ENCODE data around the gene PLA2G4D.

Gene PLA2G4D

DNA sequence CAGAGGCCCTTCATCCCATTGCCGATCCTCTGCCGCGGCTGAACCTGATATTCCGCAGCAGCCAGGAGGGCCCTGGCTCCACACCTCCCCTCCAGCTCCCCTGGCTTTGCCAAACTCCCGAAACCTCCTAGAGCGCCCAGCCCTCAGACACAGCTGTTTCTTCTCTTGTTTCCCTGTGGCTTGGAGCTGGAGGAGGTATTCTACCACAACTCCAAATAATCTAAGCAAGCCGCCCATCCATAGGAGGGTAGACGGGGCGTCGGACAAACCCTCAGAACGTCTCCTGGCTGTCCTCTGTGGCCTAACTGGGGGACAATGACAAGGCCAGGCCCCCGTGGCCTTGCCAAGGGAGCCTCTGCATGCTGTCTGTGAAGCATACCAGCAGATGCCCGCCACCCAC is 10.4 kb downstream of the PLA2G4D start:
- no peak for TF ChIP-seq ISL1 (CRISPR knock-in tag; IDR thresholded peaks at IDR 0.05)
- no peak for ATAC-seq

- no peak for TF ChIP-seq ZC3H10 (CRISPR knock-in tag; IDR thresholded peaks at IDR 0.05)
- no peak for TF ChIP-seq CSRNP3 (CRISPR knock-in tag; IDR thresholded peaks at IDR 0.05)
- no peak for TF ChIP-seq CSDC2 (CRISPR knock-in tag; IDR thresholded peaks at IDR 0.05)
- TF ChIP-seq CREB5 (CRISPR knock-in tag; IDR thresholded peaks at IDR 0.05; ENCODE audit: low read depth) = no peak
- ATAC-seq = no peak
These were observed 10.8 kb downstream of the PLA2G4D start for GRCh38 chr15:42083605-42083908.

DNA sequence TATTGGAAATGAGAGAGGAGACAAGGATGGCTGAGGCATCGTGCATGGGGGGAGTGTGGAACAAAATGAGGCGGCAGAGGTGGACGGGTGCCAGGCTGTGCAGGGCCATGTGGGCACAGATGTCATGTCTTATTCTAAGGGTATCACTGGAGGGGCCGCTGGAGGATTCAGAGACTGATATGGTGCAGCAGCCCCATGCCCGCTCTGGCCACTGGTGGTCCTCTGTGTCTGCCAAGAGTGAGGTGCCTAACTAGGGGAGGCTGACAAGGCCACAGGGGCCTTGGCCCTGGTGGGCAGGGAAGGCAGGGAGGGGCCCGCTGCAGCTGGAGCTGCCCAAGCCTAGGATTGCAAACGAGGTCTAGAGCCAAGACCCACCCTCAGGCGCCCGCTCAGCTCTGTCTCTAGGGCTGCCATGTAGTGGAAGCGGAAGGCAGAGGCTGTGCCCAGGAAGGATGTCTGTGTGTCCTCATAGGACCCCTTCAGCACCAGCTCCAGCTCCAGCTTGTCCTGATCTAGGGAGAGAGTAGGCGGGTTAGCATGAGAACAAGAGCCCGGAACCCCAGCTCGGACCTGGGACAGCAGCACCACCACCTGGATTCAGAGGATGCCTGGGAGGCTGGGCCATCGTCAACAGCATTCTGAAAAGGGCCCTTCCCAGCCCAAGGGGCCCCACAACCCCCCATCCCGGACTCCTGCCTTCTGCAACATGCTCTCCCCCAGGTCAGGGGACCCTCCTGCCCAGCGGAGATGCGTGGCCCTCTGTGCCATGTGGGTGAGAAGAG is 11.3 kb downstream of the PLA2G4D start:
- no peak for TF ChIP-seq ARNTL (CRISPR knock-in tag; IDR thresholded peaks at IDR 0.05; ENCODE audit: borderline replicate concordance, low read depth)
- no peak for TF ChIP-seq SNAI2 (CRISPR knock-in tag; IDR thresholded peaks at IDR 0.05)
- no peak for TF ChIP-seq ZC3H10 (CRISPR knock-in tag; IDR thresholded peaks at IDR 0.05)
- no peak for TF ChIP-seq ZNF70 (CRISPR knock-in tag; IDR thresholded peaks at IDR 0.05)
- TF ChIP-seq, protein P1, sequence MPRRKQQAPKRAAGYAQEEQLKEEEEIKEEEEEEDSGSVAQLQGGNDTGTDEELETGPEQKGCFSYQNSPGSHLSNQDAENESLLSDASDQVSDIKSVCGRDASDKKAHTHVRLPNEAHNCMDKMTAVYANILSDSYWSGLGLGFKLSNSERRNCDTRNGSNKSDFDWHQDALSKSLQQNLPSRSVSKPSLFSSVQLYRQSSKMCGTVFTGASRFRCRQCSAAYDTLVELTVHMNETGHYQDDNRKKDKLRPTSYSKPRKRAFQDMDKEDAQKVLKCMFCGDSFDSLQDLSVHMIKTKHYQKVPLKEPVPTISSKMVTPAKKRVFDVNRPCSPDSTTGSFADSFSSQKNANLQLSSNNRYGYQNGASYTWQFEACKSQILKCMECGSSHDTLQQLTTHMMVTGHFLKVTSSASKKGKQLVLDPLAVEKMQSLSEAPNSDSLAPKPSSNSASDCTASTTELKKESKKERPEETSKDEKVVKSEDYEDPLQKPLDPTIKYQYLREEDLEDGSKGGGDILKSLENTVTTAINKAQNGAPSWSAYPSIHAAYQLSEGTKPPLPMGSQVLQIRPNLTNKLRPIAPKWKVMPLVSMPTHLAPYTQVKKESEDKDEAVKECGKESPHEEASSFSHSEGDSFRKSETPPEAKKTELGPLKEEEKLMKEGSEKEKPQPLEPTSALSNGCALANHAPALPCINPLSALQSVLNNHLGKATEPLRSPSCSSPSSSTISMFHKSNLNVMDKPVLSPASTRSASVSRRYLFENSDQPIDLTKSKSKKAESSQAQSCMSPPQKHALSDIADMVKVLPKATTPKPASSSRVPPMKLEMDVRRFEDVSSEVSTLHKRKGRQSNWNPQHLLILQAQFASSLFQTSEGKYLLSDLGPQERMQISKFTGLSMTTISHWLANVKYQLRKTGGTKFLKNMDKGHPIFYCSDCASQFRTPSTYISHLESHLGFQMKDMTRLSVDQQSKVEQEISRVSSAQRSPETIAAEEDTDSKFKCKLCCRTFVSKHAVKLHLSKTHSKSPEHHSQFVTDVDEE (CRISPR knock-in tag; IDR thresholded peaks at IDR 0.05) = no peak
- no peak for TF ChIP-seq PATZ1 (CRISPR knock-in tag; IDR thresholded peaks at IDR 0.05; ENCODE audit: borderline replicate concordance)
- TF ChIP-seq PPARA (CRISPR knock-in tag; IDR thresholded peaks at IDR 0.05; ENCODE audit: borderline replicate concordance) = no peak
- no peak for TF ChIP-seq ISL1 (CRISPR knock-in tag; IDR thresholded peaks at IDR 0.05)
- no peak for TF ChIP-seq CSDC2 (CRISPR knock-in tag; IDR thresholded peaks at IDR 0.05)
- no peak for TF ChIP-seq TOX (CRISPR knock-in tag; IDR thresholded peaks at IDR 0.05; ENCODE audit: borderline replicate concordance)
- no peak for TF ChIP-seq ESRRG (CRISPR knock-in tag; IDR thresholded peaks at IDR 0.05)
- no peak for TF ChIP-seq ZNF565 (CRISPR knock-in tag; conservative IDR thresholded peaks at IDR 0.05; ENCODE audit: low read depth)
- no peak for TF ChIP-seq POU6F1 (CRISPR knock-in tag; IDR thresholded peaks at IDR 0.05; ENCODE audit: borderline replicate concordance, low read depth)
- no peak for TF ChIP-seq ZFP30 (CRISPR knock-in tag; IDR thresholded peaks at IDR 0.05)
- no peak for TF ChIP-seq RARB (CRISPR knock-in tag; IDR thresholded peaks at IDR 0.05)
- TF ChIP-seq GLIS3 (CRISPR knock-in tag; IDR thresholded peaks at IDR 0.05) = no peak
- no peak for TF ChIP-seq BACH2 (CRISPR knock-in tag; IDR thresholded peaks at IDR 0.05; ENCODE audit: borderline replicate concordance)
- no peak for TF ChIP-seq CSRNP3 (CRISPR knock-in tag; IDR thresholded peaks at IDR 0.05)
- TF ChIP-seq OSR1 (CRISPR knock-in tag; IDR thresholded peaks at IDR 0.05) = no peak
- TF ChIP-seq TCF4 (CRISPR knock-in tag; IDR thresholded peaks at IDR 0.05; ENCODE audit: borderline replicate concordance) = no peak
- ATAC-seq = no peak
